NK-92 (cell line): ENCODE data around the gene OGFR.

Experiments used
- DNase-seq: peaks from one replicate; lab custom pipeline; 2025; ENCODE audit not compliant: unreplicated experiment; lab: John Stamatoyannopoulos, UW

The OGFR gene

GRCh38 chr20:62782149-62782892, 22.3 kb upstream of the OGFR start:
- DNase-seq, result no peak

- DNase-seq, result no peak
Measured at GRCh38 chr20:62782893-62783278, 21.7 kb upstream of the OGFR start.

GRCh38 chr20:62784497-62784896, 20.1 kb upstream of the OGFR start:
- no peak for DNase-seq

GRCh38 chr20:62785393-62785792, 19.2 kb upstream of the OGFR start:
- no peak for DNase-seq

- no peak for DNase-seq
Measured at GRCh38 chr20:62786157-62786556, 18.5 kb upstream of the OGFR start.

DNA sequence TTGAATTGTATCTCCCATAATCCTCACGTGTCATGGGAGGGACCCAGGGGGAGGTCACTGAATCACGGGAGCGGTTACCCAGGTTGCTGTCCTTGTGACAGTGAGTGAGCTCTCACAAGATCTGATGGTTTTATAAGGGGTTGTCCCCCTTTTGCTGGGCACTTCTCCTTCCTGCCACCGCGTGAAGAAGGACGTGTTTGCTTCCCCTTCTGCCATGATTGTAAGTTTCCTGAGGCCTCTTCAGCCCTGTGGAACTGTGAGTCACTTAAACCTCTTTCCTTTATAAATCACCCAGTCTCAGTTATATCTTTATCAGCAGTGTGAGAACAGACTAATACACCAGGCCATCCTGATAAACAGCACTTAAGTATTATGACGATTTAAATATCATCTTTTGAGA, 17.3 kb upstream of the OGFR start:
- no peak for DNase-seq

- DNase-seq, result no peak
Measured at GRCh38 chr20:62787866-62788265, 16.8 kb upstream of the OGFR start.

- no peak for DNase-seq
Measured at GRCh38 chr20:62788607-62789006, 16.0 kb upstream of the OGFR start.

DNA sequence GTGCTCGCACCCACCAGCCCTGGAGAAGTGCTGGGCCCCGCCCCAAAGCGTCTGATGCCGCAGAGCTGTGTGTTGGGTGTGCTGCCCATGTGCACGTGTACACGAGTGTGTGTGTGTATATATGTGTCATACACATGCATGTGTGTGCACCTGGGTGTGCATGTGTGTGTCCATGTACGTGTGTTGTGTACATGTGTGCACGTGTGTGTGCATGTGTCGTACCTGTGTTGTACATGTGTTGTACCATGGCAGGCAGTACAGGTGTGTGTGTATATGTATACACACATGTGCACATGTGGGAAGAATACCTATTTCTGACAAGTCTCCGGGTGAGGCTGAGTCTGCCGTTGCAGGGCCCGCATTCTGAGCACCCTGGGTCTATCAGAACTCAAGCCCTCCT, 14.6 kb upstream of the OGFR start:
- no peak for DNase-seq

- no peak for DNase-seq
Measured at GRCh38 chr20:62791301-62792181, 13.1 kb upstream of the OGFR start.

DNA sequence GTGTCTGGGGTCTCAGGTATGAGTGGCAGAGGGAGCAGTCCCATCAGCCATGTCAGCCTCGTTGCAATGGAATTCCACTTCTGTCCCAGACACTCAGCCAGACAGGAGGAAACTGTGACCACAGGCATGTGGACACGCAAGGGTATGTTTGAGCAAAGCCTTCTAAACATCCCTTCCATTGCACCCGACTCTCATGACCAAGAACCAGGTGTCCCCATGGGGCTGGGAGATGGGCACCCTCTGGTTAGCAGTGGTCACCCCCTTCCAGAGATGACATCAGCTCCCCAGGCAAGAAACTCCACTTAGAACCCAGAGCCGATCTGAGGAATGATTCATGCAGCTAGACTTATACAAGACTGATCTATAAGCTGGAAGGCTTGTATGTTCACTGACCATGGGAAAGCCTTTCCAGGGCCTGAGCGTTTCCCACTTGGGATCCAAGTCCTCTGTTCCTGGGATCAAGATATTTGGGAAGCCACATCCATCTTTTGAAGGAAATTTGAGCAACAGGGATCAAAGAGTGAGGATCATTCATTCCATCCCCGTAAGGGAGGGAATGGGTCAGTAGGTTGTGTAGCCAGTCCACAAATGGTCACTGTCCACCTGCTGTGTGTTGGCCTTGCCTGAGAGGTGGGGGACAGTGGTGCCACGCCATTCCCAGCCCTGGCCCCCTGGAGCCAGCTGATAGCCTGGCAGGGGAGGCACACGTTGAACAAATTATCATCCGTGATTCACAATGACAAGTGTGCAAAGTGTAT, 12.3 kb upstream of the OGFR start:
- no peak for DNase-seq

DNA sequence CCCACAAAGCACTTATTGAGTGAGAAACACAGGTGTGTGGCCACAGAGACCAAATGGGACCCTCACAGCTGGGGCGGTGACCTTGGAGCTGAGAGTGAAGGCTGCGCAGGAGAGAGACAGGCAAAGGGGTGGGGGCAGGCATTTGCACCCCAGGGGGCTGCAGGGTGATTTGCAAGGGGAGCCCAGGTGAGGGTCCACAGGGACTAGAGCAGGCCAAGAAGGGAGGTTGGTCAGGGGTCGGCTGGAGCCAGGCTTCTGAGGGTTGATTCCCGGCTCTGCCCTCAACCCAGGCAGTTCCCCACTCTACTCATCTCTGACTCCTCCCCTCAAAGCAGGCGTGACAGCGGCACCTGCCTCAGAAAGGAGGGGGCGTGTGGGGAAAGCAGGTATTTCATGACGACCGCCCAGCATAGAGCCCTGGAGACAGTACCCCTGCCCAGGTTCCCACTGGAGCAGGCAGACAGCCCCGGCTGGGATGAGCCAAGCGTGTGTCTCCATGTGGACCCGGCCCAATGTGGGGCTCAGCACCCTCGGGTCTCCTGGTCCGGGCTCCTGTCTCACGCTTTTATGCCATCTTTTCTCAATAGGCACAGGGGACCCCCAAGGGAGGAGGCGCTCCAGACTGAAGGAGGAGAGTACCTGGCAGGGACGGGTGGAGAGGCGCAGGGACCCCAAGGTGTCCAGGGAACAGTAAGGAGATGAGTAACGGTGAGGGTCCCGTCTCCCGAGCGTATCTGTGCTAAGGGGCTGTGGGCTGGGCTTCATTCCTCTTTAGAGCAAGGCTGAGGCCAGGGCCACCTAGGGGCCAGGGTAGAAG, 11.5 kb upstream of the OGFR start:
- no peak for DNase-seq

DNA sequence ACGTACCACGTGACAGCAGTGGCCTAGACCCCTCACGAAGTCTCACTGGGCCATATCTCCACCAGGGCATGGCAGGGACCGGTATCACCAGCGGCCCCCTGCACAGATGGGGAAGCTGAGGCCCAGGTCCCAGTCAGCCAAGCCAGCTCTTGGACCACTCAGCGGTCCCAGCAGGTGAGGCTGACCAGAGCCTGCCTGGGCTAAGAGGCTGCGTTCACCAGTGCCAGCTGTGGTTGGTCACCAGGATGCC, 11.0 kb upstream of the OGFR start:
- DNase-seq, result no peak

DNA sequence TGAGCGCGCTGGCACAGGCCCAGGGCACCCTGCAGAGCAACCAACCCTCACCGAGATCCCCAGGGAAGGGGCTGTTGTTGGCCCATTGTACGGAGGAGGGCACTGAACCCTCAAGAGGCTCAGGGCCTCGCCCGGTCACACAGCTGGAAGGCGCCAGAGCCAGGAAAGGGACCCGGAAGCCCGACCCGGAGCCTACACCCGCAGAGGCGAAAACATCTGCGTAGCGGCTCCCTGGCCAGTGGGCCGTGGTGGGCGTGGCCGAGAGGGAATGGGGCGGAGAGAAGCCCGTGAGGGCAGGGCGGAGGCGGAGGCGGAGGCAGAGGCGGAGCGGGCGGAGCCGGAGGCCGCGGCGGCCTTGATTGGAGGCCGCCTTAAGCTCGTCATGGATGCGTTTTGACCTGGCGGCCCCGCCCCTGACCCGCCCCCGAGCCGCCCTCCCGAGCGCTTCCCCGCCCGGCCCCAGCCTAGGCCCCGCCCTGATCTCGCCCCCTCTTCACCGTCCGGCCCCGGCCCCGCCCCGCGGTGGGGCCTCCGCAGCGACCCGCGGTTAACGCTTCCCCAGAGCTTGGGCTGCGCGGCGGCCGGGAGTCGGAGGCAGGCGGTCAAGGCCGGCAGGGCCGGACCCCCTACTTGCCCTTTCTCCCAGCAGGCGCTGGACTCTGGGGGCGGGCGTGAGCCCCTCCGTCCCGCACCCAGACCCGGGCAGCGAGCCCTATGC, 10.5 kb upstream of the OGFR start:
- no peak for DNase-seq

DNA sequence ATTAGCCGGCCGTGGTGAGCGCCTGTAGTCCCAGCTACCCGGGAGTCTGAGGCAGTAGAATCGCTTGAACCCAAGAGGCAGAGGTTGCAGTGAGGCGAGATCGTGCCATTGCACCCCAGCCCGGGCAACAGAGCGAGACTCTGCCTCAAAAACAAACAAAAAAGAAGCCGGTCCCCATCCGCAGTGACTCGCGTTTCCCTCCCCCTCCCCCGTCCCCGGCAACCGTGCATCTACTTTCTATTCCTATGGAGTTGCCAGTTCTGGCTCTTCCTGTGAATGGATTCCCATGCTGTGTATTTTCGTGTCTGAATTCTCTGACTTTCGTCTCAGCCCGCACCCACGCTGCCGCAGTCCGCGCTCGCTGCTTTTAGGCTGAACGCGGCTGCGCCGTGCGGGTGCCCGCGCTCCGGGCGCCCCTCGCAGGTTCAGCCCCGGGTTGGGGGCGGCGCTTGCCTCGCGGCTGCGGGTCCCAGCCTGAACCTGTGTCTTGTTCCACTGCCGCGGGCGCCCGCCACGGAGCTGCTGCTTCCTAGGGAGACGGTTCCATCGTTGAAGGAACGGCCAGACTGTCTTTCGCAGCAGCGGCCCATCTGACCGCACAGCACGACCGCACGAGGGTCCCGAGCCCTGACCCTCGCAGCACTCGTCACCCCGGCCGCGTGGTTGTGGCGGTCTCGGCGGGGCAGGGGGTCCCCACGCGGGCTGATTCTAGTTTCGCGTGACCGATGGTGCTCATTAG, 9.4 kb upstream of the OGFR start:
- DNase-seq, result no peak

DNA sequence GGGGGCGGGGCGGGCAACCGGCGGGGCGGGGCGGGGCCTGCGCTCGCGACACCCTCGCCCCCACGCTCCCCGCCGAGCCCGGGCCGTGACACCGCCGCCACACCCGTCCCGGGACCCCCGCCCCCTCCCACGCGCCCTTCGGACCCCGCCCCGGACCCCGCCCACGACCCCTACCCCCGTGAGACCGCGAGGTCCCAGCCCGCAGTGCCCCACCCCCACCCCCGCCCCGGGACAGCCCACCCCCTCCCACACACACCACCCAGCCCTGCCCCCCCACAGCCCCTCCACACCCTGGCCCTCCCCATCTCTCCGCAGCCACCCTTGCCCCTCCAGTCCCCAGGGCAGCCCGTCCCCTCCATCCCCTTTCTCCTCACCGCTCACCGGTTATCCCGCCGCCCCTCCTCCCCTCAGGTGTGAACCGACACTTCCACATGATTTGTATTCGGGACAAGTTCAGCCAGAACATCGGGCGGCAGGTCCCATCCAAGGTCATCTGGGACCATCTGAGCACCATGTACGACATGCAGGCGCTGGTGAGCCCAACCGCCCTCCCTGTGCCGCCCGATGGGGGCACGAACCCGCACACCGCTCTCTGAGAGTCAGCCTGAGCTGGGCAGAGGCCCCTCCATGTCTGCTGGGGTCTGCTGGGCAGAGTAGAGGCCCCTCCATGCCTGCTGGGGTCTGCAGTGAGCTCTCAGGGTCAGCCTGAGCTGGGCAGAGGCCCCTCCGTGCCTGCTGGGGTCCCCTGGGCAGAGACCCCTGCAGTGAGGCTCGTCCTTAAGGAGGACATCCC, 7.7 kb upstream of the OGFR start:
- no peak for DNase-seq

GRCh38 chr20:62797671-62798532, 6.7 kb upstream of the OGFR start:
- no peak for DNase-seq

GRCh38 chr20:62799036-62799435, 5.6 kb upstream of the OGFR start:
- no peak for DNase-seq
